Amygdala (tissue), 56 donors: ENCODE results near the gene HDAC7.

Experiments
- DNase-seq, 56 donors: peaks; one replicate each; lab custom pipeline; 2025; lab: John Stamatoyannopoulos, UW

The HDAC7 gene

DNA sequence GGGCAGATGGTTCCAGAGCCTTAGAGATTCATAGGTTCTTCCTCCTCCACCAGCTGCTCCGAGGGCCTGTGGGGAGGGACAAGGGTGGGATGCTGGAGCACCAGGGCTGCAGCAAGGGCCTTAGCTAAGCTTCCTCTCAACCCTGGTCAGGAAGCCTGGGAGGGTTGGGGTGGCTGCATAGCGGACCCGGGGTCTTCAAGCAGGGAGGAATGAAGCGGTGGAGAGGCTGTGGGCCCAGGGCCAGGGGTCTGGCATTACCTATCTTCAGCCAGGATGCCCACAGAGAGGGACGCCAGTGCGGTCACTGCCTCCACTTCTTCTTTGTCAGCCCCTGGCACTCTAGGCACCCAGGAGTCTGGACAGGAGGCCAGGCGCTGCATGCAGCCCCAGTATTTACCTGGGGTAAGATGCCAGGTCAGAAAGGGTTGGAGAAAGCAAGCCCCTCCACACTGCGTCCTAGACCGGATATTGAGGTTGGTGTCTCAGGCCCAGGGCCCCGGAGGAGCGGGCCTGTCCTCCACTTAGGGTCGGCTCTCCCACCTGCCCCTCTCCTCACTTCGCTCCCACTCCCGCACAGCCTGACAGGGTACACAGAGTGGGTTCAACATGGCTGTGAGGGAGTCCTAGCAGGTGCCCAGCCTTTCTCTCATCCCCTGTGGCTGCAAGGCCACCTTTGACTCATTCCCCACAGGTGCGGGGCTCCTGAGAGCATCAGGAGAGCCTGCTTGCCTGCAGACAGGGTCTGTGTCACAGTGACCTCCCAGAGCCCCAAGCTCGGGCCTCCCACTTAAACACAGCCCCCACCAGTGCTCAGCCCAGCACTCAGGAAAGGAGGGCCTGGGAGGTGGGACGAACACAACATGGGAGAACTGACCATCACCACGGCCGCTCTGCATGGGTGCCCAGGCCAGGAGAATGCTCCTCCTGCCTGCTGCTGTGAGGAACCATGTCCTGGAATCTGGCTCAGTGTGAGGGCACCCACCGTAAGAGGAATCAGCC, 35.6 kb downstream of the HDAC7 start:
- no peak for DNase-seq

DNA sequence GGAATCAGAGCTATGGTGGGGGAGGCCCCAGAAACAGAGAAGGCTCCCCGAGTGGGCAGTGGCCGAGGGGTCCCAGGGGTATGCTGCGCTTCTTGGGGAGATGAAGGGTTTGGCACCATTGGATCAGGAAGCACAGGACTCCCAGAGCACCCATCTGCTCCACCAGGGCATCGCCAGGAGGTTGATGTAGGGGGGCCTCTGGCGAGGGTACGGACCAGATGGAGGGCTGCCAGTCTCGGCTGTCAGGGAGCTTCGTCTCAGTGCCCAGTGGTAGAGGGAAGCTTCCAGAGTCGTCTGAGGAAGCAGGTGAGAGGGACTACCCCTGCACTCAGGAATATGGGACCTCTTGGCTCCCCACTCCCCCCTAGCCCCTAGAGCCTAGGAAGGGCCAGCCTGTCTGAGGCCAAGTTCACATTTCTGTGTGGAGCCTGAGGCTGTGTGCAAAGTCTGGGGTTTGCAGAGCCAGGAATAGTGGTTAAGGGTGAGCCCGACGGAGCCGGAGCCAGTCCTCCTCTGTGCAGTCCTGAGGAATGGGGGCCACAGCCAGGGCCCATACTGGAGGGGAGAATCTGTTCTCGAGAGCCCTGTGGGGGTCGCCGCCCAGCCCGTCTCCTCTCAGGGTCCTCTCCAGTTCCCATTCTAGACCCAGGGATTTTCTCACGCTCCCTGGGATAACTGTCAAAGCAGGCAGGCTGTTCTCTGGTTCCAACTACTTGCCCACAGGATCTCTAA, 36.5 kb downstream of the HDAC7 start:
- DNase-seq: peak in 1 of 56 donors; percentile 20

DNA sequence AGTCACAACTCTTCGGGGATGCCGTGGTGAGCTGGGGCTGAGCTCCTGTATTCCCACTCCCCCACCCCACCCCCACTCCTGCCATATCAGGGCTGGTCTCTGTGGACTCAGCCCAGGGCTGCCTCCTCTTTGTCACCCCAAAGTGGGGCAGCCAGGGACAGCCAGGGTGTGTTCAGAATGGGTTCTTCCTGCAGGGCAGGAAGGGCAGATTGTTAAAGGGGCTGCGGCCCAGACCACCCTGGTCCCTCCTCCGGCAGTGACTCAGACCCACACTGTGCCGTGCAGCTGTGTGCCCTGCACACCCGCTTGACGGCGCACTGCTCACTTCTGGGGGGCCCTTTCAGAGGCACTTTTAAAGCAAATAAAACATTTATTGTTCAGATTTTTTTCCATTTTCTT, 37.3 kb downstream of the HDAC7 start:
- DNase-seq: no peak

DNA sequence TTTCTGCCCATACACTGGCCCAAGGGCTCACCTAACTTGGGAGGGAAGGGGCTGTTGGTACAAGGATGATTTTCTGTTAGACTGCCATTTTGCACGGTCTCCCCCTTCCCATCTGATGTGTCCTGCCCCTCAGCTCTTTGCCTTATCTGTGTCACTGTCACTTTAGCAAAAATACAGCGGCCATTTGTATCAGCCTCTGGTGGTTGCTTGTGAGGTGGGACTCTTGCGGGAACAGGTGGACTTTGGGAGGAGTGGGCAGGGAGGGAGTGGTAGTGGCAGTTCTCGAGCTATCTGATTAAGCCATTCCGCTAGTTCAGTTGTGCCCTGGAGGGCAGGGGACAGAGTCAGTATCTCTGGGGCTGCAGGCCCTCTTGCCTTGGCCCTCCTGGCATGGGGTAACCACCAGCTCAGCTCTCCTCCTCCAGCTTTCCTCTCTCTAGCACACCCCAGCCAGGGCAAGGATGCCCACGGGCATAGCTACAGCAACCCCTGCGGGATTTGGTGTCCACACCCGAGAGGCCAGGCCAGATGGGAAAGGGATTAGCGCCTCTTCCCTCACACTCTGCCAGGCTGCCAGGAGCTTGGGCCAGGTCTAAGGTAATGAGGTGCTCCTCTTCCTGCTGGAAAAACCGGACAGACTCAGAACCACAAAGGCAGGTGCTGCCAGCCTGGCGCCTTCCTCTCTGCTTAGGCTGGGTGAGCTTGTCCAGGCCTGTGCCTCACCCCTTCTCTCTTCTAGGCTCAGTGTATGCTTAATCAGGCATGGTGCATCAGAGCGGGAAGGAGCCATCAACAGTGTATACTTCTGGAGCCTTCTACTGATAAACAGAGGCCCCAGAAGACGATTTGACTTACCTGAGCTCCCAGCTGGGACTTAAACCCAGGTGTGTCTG, 38.0 kb downstream of the HDAC7 start:
- no peak for DNase-seq

DNA sequence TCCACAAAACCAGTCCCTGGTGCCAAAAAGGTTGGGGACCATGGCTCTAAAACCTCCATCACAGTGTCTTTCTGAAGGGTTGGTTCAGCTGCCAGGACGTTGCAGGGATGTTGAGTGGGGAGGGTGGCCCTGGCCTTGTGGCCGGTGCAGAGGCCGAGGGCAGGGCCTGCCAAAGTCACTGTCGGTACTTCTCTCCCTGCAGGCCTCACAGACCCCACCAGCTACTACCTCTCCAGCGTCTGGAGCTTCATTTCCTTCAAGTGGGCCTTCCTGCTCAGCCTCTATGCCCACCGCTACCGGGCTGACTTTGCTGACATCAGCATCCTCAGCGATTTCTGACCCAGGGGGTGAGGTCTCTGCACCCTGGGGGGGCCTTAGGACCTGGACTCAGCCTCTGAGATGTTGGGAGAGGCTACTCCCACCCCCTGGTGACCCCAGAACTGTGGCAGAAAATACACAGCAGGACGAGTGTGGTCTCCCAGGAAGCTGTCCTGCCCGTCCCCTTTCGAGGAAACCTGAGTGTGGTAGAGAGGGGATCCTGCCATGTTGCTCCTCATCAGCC, 39.7 kb downstream of the HDAC7 start:
- no peak for DNase-seq

DNA sequence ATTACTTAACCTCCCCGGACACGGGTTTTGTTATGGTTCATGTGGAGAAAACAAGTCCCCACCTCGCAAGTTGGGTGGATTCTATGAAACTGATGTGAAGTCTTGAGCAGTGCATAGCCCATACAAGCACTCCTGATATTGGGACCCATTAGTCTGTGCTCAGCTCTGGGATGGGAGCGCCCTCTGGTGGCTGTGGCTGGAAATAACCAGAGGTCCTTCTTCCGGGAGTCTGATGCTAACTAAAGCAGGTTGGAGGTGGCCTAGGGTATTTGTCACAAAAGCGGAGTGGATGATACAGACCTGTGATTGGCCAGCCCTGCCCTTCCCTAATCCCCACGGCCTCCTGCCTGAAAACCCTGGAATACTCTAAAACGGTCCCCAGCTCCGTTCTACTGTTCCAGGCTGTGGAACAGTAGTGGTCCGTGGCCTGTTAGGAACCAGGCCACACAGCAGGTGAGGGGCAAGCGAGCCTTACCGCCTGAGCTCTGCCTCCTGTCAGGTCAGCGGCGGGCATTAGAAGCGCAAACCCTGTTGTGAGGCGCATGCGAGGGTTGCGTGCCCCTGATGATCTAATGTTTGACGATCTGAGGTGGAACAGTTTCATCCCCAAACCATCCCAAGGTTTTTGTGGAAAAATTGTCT, 40.3 kb downstream of the HDAC7 start:
- peak in 55 of 56 donors; percentile 40 to 94 (median 79) for DNase-seq

DNA sequence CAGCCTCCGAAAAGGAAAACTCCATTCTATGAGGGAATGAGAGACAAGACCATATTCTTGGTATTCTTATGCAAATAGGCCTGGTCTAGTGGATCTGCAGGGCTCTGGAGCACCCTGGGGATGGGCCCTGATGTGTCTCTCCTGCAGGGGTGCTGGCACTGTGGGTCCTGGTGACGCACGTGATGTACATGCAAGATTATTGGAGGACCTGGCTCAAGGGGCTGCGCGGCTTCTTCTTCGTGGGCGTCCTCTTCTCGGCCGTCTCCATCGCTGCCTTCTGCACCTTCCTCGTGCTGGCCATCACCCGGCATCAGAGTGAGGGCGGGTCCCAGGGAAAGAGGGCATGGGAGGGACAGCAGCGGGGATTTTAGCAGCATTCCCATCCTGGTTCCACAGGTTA, 40.8 kb downstream of the HDAC7 start:
- DNase-seq: peak in 8 of 56 donors; percentile 40 to 65 (median 56)

DNA sequence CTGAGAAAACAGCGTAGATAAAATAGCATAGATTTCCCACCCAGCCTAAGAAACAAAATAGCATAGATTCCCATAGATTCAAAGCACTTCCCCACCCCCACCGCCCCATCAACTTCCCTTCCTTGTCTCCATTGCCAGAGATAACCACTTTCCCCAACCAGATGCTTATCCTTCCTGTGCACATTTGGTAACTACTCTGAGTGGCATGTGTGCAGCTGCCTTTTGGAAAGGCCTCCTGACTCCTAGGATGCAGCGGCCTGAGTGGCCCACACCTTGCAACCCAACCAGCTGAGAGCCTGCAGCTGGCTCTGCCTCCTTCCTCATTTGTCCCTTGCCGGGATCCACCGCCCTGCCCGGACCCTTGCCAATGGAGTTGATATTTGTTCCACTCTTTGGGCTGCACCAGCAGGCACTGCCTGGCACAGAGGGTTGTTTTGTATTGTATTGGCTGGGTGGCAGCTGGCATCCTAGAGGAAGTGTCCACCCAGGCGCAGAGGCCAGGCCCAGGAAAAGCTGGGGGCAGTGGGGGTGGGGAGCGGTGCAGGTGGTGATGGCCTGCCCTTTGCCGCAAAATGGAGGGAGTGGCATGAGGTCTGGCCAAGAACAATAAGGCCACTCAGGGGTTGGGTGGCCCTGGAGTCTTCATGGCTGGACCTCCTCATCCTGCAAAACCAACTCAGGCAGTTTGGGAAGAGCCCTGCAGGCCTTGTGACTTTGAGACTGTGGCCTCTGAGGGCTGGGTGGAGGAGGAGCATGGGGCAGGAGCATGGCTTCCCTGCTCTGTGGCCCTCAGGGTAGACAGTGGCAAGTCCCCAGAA, 41.8 kb downstream of the HDAC7 start:
- peak in 54 of 56 donors; percentile 56 to 99 (median 90) for DNase-seq

DNA sequence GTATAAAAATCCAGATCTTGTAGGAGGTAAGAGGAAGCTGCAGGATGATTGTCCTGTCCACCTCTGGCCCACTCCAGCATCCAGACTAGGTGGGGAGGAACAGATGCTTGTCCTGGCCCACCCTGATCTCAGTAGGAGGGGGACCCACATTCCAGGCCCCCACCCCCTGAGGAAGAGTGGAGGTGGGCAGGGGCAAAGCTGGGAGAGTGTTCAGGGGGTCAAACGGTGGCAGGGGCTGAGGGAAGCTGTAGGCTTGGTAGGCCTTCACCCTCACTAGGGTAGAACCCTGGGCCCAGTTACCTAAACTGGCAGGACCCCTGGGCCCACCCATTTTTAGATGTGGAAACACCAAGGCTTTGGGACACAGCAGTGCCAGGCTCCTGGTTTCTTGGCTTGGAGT, 42.6 kb downstream of the HDAC7 start:
- peak in 1 of 56 donors; percentile 48 for DNase-seq

DNA sequence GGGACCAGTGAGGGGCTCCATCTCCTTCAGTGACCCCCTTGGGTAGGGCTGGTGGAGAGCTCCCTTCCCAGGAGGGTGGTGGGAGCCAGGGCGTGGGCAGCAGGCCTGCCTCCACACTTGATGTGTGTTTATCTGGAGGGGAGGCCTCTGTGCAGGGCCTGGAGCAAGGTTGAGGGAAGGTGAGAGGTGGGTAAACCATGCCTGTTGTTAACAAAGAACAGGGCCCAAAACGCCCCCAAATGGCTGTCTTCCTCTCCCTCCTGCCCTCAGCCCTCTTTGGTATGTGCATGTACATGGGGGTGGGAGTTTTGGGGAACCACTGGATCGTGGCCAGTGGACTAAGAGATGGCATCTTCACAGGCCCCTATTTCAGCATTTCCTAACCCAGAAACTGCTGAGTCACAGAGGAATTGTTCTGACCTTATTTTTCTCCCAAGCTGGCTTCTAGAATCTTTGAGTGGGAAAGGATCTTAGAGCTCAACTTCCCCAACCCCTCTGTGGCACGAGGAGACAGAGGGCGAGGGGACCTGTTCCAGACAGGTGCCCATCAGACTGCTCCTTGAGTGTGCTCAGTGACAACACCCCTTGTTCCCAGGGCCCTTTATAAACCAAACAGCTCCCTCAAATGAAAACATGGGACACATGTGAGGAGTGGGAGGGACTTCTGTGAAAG, 43.1 kb downstream of the HDAC7 start:
- peak in 2 of 56 donors; percentile 27 to 30 for DNase-seq

DNA sequence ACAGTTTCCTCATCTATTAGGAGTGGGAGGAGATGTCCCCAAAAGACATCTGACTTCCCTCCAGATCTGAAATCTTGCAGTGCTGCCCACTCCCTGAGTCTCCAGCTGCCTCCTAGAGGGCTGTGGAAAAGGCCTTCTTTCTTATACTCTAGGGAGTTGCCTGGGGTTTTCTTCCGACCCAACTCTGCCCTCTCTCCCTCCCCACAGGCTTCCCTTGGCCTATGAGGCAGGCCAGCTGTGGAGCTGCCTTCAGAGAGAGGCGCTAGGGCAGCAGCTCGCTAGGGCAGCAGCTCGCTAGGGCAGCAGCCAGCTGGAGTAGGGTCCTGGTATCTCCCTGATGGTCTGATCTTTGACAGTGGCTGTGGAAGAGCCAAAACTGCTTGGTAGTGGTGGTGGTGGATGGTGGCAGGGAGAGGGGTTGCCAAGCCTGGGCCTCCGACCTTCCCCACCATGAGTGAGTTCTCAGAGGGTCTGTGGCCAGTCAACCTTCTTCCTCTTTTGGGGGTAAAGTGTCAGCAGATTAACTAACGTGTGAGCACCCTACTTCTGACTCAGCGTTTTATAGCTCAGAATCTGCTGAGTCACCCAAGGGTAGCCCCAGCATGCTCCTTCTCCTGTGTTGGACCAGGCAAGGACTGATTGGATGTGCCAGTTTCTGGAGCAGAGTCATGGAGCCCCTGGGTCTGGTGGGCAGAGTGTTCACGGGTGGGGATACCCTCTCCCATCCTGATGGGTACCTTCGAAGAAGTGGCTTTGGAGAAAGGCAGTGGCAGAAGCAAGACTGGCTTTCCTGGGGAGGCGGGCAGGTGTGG, 44.4 kb downstream of the HDAC7 start:
- DNase-seq: peak in 36 of 56 donors; percentile 18 to 74 (median 50)

DNA sequence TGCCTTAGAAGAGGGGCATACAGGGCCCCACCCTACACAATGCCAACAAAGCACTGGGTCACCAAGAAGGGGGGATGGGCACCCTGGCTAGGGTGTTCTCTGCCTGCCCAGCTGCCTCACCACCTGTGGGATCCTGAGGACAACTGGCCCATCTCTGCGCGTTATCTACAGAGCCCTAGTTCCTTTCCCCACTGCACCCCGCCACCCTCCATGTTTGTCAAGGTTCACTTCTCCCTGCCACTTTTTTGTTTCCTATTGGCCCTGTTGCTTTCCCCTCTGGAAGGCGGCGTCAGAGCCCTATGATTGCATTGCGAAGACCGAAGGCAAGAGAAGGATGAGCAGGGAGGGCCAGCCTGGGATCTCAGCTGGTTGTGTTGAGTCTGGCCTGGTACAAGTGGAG, 45.0 kb downstream of the HDAC7 start:
- DNase-seq: peak in 6 of 56 donors; percentile 24 to 51 (median 33)

DNA sequence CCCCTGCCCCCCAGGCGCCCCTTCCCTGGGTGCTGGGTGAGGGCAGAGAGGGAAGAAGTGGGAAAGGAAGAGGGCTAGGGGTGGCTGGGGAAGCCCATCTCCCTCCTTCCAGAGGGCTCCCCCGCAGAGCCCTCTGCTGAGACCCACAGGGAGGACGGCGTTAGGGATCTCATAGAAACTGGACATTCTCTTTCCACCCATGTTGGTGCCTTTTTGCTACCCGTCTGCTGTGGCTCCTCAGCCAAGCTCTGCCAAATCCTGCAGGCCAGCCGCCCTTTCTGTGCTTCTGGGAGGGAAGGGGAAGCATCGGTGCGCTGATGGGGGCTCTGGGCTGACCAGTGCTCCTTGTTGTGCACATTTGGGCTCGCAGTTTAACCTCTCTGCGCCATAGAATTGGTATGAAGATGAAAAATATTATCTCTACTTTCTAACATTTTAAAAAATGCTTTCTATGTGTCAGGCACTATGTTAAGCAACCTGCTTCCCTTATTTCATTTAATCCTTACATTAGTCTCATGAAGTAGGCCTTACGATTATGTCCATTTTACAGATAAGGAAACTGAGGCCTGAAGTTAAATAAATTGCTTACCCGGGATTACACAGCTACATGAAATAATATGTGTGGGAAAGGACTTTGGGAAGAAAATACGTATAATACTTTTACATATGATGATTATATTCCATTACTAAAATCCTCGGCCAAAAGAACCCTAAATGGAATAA, 45.7 kb downstream of the HDAC7 start:
- peak in 6 of 56 donors; percentile 24 to 58 (median 50) for DNase-seq

DNA sequence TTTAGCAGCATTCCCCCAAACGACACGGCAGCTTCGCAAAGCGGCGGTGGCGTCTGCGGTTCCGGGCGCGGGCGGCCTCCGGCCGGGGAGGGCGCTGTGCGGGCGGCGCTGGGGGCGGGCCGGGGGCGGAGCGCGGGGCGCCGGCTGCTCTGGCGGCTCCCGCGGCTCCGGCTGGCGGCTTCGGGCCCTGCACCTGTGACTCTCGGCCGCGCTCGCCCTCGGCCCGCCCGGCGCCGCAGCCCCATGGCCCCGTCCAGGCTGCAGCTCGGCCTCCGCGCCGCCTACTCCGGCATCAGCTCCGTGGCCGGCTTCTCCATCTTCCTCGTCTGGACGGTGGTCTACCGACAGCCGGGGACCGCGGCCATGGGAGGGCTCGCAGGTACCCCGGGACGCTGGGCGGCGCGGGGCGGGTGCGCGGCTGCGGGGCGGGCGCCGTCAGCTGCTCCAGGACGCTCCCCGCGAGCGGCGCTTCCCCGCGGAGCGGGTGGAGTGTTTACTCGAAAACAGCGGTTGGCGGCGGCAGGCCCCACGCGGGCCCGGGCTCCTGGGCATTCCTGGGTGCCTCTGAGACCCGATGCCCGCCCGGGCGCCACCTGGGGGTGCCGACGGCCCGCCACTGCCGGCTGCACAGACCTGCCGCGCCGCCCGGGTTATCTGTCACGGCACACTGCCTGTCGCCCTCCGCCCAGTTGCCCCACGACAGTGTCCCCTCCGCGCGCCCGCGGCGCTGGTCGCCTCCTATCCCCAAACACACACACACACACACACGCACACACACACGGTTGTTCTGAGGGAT, 46.4 kb downstream of the HDAC7 start, which contains the start of gene SLC48A1:
SLC48A1 (plus strand) TSS at position 177 of the 796 bp plus-strand sequence; CDS start at position 244, 67 bp downstream.
- DNase-seq: peak in 48 of 56 donors; percentile 25 to 82 (median 58)

DNA sequence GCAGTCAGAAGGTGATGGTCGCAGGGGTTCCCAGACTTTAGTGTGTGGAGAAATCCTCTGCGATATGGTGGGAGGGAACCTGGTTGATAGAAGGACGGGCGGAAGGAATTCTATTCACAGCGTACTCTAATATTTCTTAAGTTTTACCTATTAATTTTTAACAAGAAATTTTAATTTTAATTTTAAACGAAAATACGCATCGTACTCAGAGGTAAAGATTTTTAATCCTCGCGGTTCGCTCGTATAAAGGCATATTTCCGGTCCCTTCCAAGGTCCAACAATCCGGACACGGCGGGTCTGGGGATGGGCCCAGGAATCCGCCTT, 47.0 kb downstream of the HDAC7 start:
- no peak for DNase-seq
